RWPE2 (cell line): ENCODE measurements around the gene TPH2.

Experiments used
- ATAC-seq: fragments of 200-7000 bp; cut with Tn5 transposase; 3 replicates; pipeline ENCODE4 v1.9.1; 2021; ENCODE audit warnings: low read depth
- DNase-seq: peaks from one replicate; pipeline ENCODE4 v3.0.0-alpha.2; 2020; ENCODE audit warnings: low spot score
- H3K27ac ChIP-seq: fragments of 450-650 bp; 2 replicates; pipeline ENCODE4 v1.5.1; 2017; ENCODE audit warnings: mild to moderate bottlenecking; ENCODE audit not compliant: poor library complexity, severe bottlenecking
- H3K27me3 ChIP-seq: fragments of 250-450 bp; sonication (Bioruptor Pico); 2 replicates; pipeline ENCODE4 v1.5.1; 2021; ENCODE audit warnings: mild to moderate bottlenecking, moderate library complexity; ENCODE audit not compliant: insufficient read depth, poor library complexity, severe bottlenecking
- H3K36me3 ChIP-seq: fragments of 250-450 bp; sonication (Bioruptor Pico); 2 replicates; pipeline ENCODE4 v1.5.1; 2020; ENCODE audit warnings: low read depth, mild to moderate bottlenecking, moderate library complexity
- H3K4me1 ChIP-seq: fragments of 250-450 bp; sonication (Bioruptor Pico); 2 replicates; pipeline ENCODE4 v1.5.1; 2021; ENCODE audit warnings: mild to moderate bottlenecking, moderate library complexity; ENCODE audit not compliant: insufficient read depth, poor library complexity, severe bottlenecking
- H3K4me3 ChIP-seq: fragments of 250-450 bp; sonication (Bioruptor Pico); 2 replicates; pipeline ENCODE4 v1.5.1; 2021; ENCODE audit warnings: mild to moderate bottlenecking, moderate library complexity; ENCODE audit not compliant: severe bottlenecking
- H3K9me3 ChIP-seq: fragments of 250-450 bp; sonication (Bioruptor Pico); 2 replicates; pipeline ENCODE4 v1.5.1; 2021; ENCODE audit warnings: mild to moderate bottlenecking, moderate library complexity; ENCODE audit not compliant: severe bottlenecking
- TF ChIP-seq, protein P1 (sequence below): fragments of 450-650 bp; IDR thresholded peaks from one replicate; pipeline ENCODE4 v1.5.1; 2017; ENCODE audit warnings: mild to moderate bottlenecking, moderate library complexity; ENCODE audit not compliant: poor library complexity, severe bottlenecking

The TPH2 gene

DNA sequence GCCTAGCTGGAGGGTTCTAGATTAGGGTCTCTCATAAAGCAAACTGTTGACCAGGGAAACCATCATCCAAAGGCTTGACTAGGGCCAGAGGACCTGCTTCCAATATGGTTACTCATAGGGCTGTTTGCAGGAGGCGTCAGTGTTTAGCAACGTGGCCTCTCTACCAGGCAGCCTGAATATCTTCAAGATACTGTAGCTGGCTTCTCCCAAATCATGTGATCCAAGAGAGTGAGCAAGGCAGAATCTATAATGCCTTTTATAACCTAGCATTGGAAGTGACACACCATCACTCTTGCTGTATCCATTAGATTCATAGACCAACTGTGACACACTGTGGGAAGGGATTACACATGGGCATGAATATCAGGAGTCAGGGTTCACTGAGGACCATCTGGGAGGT lies 17.3 kb downstream of the TPH2 start:
- ATAC-seq (no peak), DNase-seq (no peak)
- no peak overlapping the region for H3K4me3 ChIP-seq
- H3K27ac ChIP-seq = no peak overlapping the region
- TF ChIP-seq, protein P1, sequence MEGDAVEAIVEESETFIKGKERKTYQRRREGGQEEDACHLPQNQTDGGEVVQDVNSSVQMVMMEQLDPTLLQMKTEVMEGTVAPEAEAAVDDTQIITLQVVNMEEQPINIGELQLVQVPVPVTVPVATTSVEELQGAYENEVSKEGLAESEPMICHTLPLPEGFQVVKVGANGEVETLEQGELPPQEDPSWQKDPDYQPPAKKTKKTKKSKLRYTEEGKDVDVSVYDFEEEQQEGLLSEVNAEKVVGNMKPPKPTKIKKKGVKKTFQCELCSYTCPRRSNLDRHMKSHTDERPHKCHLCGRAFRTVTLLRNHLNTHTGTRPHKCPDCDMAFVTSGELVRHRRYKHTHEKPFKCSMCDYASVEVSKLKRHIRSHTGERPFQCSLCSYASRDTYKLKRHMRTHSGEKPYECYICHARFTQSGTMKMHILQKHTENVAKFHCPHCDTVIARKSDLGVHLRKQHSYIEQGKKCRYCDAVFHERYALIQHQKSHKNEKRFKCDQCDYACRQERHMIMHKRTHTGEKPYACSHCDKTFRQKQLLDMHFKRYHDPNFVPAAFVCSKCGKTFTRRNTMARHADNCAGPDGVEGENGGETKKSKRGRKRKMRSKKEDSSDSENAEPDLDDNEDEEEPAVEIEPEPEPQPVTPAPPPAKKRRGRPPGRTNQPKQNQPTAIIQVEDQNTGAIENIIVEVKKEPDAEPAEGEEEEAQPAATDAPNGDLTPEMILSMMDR = no peak
- H3K4me1 ChIP-seq = no peaks in the 10 kb centered on the region
- H3K9me3 ChIP-seq = no peaks in the 10 kb centered on the region
- no peaks in the 10 kb centered on the region for H3K36me3 ChIP-seq
- H3K27me3 ChIP-seq = no peaks in the 10 kb centered on the region

DNA sequence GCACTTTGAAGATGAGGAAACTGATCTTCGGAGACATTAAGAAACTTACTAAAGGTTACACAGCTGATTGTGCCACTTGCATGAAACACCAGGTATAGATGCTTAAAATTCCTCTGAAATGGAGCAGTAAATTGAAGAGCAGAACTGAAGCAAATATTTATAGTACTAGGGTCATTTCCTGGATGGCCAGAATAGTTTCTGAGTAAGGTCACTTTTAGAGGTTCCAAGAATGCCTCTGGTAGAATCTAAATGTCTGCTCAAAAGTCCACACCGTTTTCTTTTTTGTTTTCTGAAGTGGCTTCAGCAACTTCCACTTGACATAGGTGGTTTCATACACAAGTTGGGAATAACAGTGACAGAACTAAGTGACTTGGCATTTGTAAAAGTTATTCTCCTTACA lies 19.4 kb downstream of the TPH2 start:
- H3K4me3 ChIP-seq = no peak overlapping the region
- no peak overlapping the region for H3K27ac ChIP-seq
- H3K4me1 ChIP-seq = no peaks in the 10 kb centered on the region
- no peaks in the 10 kb centered on the region for H3K36me3 ChIP-seq
- H3K9me3 ChIP-seq = no peaks in the 10 kb centered on the region
- ATAC-seq = no peak
- H3K27me3 ChIP-seq = no peaks in the 10 kb centered on the region
- TF ChIP-seq, protein P1 = no peak
- no peak for DNase-seq

DNA sequence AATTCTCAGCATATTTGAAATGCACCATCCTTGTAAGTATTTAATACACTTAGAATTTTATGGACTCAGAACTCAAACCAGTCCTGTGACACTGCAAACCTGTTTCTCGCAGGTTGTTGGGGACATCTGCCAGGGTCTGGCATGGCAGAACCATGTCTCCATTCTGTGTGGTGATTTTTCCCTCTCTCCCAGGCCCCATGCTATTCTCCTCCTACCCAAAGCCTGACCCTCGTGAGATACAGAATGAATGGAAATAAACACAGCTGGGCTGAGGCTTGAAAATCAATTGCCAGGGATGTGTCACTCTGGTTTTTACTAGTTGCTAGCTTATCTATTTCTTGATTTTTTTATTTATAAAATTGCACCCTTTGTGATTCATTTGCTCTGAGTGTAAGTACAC lies 19.8 kb downstream of the TPH2 start:
- no peaks in the 10 kb centered on the region for H3K9me3 ChIP-seq
- H3K27ac ChIP-seq = no peak overlapping the region
- no peaks in the 10 kb centered on the region for H3K27me3 ChIP-seq
- no peaks in the 10 kb centered on the region for H3K4me1 ChIP-seq
- H3K36me3 ChIP-seq = no peaks in the 10 kb centered on the region
- ATAC-seq = no peak
- no peak overlapping the region for H3K4me3 ChIP-seq
- no peak for DNase-seq
- TF ChIP-seq, protein P1 = no peak

DNA sequence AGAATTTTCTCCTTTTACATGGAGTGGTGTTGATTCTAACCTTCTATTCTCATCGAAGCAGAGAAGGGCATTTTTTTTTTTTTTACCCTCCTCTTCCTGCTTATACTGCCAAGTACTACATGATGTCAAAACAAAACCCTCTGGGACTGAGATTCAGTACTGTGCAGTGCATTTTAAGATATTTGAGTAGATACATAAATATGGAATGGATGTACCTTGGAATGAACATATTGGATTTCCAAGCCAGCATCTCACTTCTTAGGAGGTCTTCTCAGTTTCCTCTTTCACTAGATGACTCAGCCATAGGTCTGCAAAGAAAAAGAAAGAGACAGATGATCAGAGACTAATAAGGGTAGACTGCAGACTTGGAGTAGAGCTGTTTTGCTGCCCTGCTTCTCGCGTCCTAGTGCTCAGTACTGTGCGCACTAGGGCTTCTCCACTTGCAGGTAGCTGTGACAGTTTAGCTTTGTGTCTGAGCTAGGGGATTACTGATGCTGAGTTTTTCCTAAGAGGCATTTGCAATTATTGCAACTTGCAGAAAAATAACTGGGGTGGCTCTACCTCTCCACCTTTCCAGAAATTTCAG lies 20.4 kb downstream of the TPH2 start:
- no peaks in the 10 kb centered on the region for H3K4me1 ChIP-seq
- no peak for ATAC-seq

DNA sequence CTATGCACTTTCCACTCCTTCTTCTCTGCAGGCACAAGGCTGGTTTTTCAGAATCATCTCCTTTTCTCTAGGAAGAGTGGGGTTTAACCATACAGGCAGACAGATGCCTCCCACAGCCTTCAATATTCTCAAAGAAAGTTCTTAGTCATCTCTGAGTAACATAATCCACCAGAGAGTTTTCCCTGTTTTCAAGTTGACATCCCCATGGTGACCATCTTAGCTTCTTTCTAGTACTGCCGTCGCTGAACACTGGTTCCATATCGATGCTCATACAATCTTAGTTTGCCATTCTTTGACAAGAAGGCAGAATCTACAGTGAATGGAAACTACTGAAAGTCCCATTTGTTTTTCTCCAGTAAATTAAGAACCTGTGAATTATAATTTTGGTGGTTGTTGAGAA lies 28.6 kb downstream of the TPH2 start:
- H3K4me1 ChIP-seq = no peaks in the 10 kb centered on the region
- TF ChIP-seq, protein P1 = no peak
- H3K36me3 ChIP-seq = no peaks in the 10 kb centered on the region
- H3K4me3 ChIP-seq = no peak overlapping the region
- no peak for ATAC-seq
- H3K27ac ChIP-seq = no peak overlapping the region
- H3K27me3 ChIP-seq = peaks cover 2% of the 10 kb centered on the region
- DNase-seq = no peak
- no peaks in the 10 kb centered on the region for H3K9me3 ChIP-seq

More for the DNA sequence above, 20.4 kb downstream of the TPH2 start:
- Histone ChIP-seq H3K9me3 (no peaks in the 10 kb centered on the region), H3K27me3 (no peaks in the 10 kb centered on the region), H3K27ac (no peak overlapping the region), H3K4me3 (no peak overlapping the region), H3K36me3 (no peaks in the 10 kb centered on the region)
- TF ChIP-seq, protein P1 = no peak
- no peak for DNase-seq
